Measurements from ENCODE around the gene ACSM2B.
"Not testable (repeated sequence)": the region's sequence is repeated elsewhere in the genome, so short reads cannot be mapped to it uniquely, and the experiment has no call there.

Gene ACSM2B

GRCh38 chr16:20576145-20576544 is at the start of gene ACSM2B:
ACSM2B (minus strand) TSS chr16:20576367; CDS start chr16:20564845, 11,522 bp downstream.
- DNase-seq (ENCODE audit: low spot score): not testable (repeated sequence)

- DNase-seq (ENCODE audit: low spot score): no peak
Observed at GRCh38 chr16:20624882-20625807, 49.0 kb upstream of the ACSM2B start.

- no peak for DNase-seq (ENCODE audit: low spot score)
Observed at GRCh38 chr16:20624205-20624604, 48.0 kb upstream of the ACSM2B start.

- DNase-seq (ENCODE audit: low spot score): no peak
Observed at GRCh38 chr16:20622498-20622870, 46.3 kb upstream of the ACSM2B start.

- no peak for DNase-seq (ENCODE audit: low spot score)
Observed at GRCh38 chr16:20621406-20621805, 45.2 kb upstream of the ACSM2B start.

- no peak for DNase-seq (ENCODE audit: low spot score)
Observed at GRCh38 chr16:20620770-20621169, 44.6 kb upstream of the ACSM2B start.

GRCh38 chr16:20620003-20620402 is 43.8 kb upstream of the ACSM2B start:
- no peak for DNase-seq (ENCODE audit: low spot score)

GRCh38 chr16:20617271-20617670 is 41.1 kb upstream of the ACSM2B start:
- DNase-seq (ENCODE audit: low spot score): no peak

- DNase-seq (ENCODE audit: low spot score): no peak
Observed at GRCh38 chr16:20614186-20615141, 38.3 kb upstream of the ACSM2B start.

GRCh38 chr16:20613481-20614185 is 37.5 kb upstream of the ACSM2B start:
- no peak for DNase-seq (ENCODE audit: low spot score)

GRCh38 chr16:20612551-20613480 is 36.6 kb upstream of the ACSM2B start:
- no peak for DNase-seq (ENCODE audit: low spot score)

- DNase-seq (ENCODE audit: low spot score): no peak
Observed at GRCh38 chr16:20611975-20612481, 35.9 kb upstream of the ACSM2B start.

GRCh38 chr16:20611350-20611902 is 35.3 kb upstream of the ACSM2B start:
- DNase-seq (ENCODE audit: low spot score): no peak

- DNase-seq (ENCODE audit: low spot score): no peak
Observed at GRCh38 chr16:20610892-20611349, 34.8 kb upstream of the ACSM2B start.

- no peak for DNase-seq (ENCODE audit: low spot score)
Observed at GRCh38 chr16:20610211-20610891, 34.2 kb upstream of the ACSM2B start.

GRCh38 chr16:20602205-20602604 is 26.0 kb upstream of the ACSM2B start:
- not testable (repeated sequence) for DNase-seq (ENCODE audit: low spot score)

- DNase-seq (ENCODE audit: low spot score): not testable (repeated sequence)
Observed at GRCh38 chr16:20599475-20599874, 23.3 kb upstream of the ACSM2B start.

- DNase-seq (ENCODE audit: low spot score): no peak
Observed at GRCh38 chr16:20598832-20599469, 22.8 kb upstream of the ACSM2B start.

GRCh38 chr16:20595694-20596093 is 19.5 kb upstream of the ACSM2B start:
- not testable (repeated sequence) for DNase-seq (ENCODE audit: low spot score)
